IMR-90 (cell line): ENCODE results near the gene CMBL. TPM values are rescaled to one million over a fixed set of nuclear protein-coding genes. Genes with fewer than 3 reads are reported as not detected.
A peak's percentile ranks its signal among the peaks of the same experiment; 100 is the strongest.

Experiments used
- ATAC-seq: fragments of 200-7000 bp; cut with Tn5 transposase; 2 replicates; pipeline ENCODE4 v1.9.1; 2020; ENCODE audit warnings: low read depth, mild to moderate bottlenecking, moderate library complexity
- BruUV-seq: library from RNA; stranded (reverse); fragments of 400-500 nt; replicated peaks from 2 replicates; lab custom pipeline; 2021; lab: Mats Ljungman, UMichigan
- CTCF ChIA-PET: fragments of 300-600 bp; formaldehyde crosslinking; extraction: SDS; loops from one replicate; lab custom pipeline; 2021; ENCODE audit warnings: antibody characterized with exemption; lab: Yijun Ruan, JAX
- POLR2A ChIA-PET: fragments of 300-600 bp; sonication (Branson Sonifier 250); formaldehyde crosslinking; loops from one replicate; lab custom pipeline; 2022; ENCODE audit warnings: antibody characterized with exemption; ENCODE audit not compliant: unreplicated experiment; lab: Charles Lee
- DNase-seq: peaks from one replicate; pipeline ENCODE4 v3.0.0; 2013
- H2AFZ ChIP-seq: replicated peaks from 2 replicates; pipeline ENCODE3; 2013; ENCODE audit warnings: low read length, mild to moderate bottlenecking; ENCODE audit not compliant: poor library complexity
- H2AK5ac ChIP-seq: 2 replicates; pipeline ENCODE4 v1.6.1; 2013; ENCODE audit warnings: low read depth, low read length, inconsistent platforms
- H2AK9ac ChIP-seq: replicated peaks from 2 replicates; pipeline ENCODE3; 2013; ENCODE audit warnings: mild to moderate bottlenecking, low read depth, low read length, moderate library complexity; ENCODE audit not compliant: poor library complexity
- H2BK120ac ChIP-seq: 2 replicates; pipeline ENCODE4 v1.6.1; 2013; ENCODE audit warnings: low read depth, low read length, inconsistent platforms
- H2BK15ac ChIP-seq: 3 replicates; pipeline ENCODE4 v1.6.1; 2013; ENCODE audit warnings: low read depth, low read length, inconsistent platforms
- H2BK20ac ChIP-seq: 2 replicates; pipeline ENCODE4 v1.6.1; 2013; ENCODE audit warnings: low read depth, mild to moderate bottlenecking, inconsistent platforms, low read length, moderate library complexity
- H2BK5ac ChIP-seq: 2 replicates; pipeline ENCODE4 v1.6.1; 2013; ENCODE audit warnings: mild to moderate bottlenecking, low read depth, low read length, inconsistent platforms; ENCODE audit not compliant: poor library complexity, severe bottlenecking
- H3K14ac ChIP-seq: replicated peaks from 2 replicates; pipeline ENCODE4 v1.6.1; 2013; ENCODE audit warnings: low read depth, low read length, inconsistent platforms
- H3K18ac ChIP-seq: 2 replicates; pipeline ENCODE4 v1.6.1; 2013; ENCODE audit warnings: low read depth, low read length, control low read depth
- H3K23ac ChIP-seq: 2 replicates; pipeline ENCODE4 v1.6.1; 2013; ENCODE audit warnings: low read depth, low read length, inconsistent platforms
- H3K27ac ChIP-seq: 2 replicates; pipeline ENCODE4 v1.5.1; 2013; ENCODE audit warnings: mild to moderate bottlenecking, control low read depth, low read length; ENCODE audit not compliant: insufficient read depth
- H3K27me3 ChIP-seq: 2 replicates; pipeline ENCODE4 v1.6.1; 2013; ENCODE audit warnings: low read length; ENCODE audit not compliant: control insufficient read depth, insufficient read depth
- H3K36me3 ChIP-seq: 2 replicates; pipeline ENCODE4 v1.6.1; 2013; ENCODE audit warnings: low read length, mixed read lengths; ENCODE audit not compliant: control insufficient read depth, insufficient read depth
- H3K4ac ChIP-seq: 2 replicates; pipeline ENCODE4 v1.6.1; 2013; ENCODE audit warnings: low read depth, low read length, inconsistent platforms
- H3K4me1 ChIP-seq: 2 replicates; pipeline ENCODE4 v1.6.1; 2013; ENCODE audit warnings: low read length, mixed read lengths; ENCODE audit not compliant: control insufficient read depth, insufficient read depth
- H3K4me2 ChIP-seq: 2 replicates; pipeline ENCODE4 v1.6.1; 2013; ENCODE audit warnings: low read depth, mild to moderate bottlenecking, control low read depth, low read length, moderate library complexity
- H3K4me3 ChIP-seq: 2 replicates; pipeline ENCODE4 v1.5.1; 2013; ENCODE audit warnings: low read depth, mild to moderate bottlenecking, control low read depth, low read length, moderate library complexity; ENCODE audit not compliant: insufficient read depth
- H3K56ac ChIP-seq: 2 replicates; pipeline ENCODE4 v1.6.1; 2013; ENCODE audit warnings: low read length, inconsistent platforms; ENCODE audit not compliant: insufficient read depth; ENCODE audit errors: extremely low read depth
- H3K79me1 ChIP-seq, 2 experiments: 2 replicates each; pipeline ENCODE4 v1.6.1; 2013; ENCODE audit warnings: low read length in 2 of 2, inconsistent platforms in 1 of 2, low read depth in 1 of 2
- H3K9ac ChIP-seq: 2 replicates; pipeline ENCODE4 v1.6.1; 2013; ENCODE audit warnings: low read depth, low read length, control low read depth
- H3K9me1 ChIP-seq: 2 replicates; pipeline ENCODE4 v1.6.1; 2013; ENCODE audit warnings: low read length, inconsistent platforms; ENCODE audit not compliant: insufficient read depth
- H3K9me3 ChIP-seq: 2 replicates; pipeline ENCODE4 v1.6.1; 2013; ENCODE audit warnings: low read length; ENCODE audit not compliant: control insufficient read depth, insufficient read depth
- H4K20me1 ChIP-seq: 2 replicates; pipeline ENCODE4 v1.6.1; 2013; ENCODE audit warnings: low read length, inconsistent platforms; ENCODE audit not compliant: insufficient read depth
- H4K5ac ChIP-seq: 2 replicates; pipeline ENCODE4 v1.6.1; 2013; ENCODE audit warnings: mild to moderate bottlenecking, low read depth, low read length, control low read depth
- H4K8ac ChIP-seq, 2 experiments: 2 replicates each; pipeline ENCODE4 v1.6.1; 2013; ENCODE audit warnings: low read depth in 2 of 2, low read length in 2 of 2, control low read depth in 1 of 2, inconsistent platforms in 1 of 2
- H4K91ac ChIP-seq: 2 replicates; pipeline ENCODE4 v1.6.1; 2013; ENCODE audit warnings: low read depth, low read length, inconsistent platforms; ENCODE audit not compliant: insufficient read depth
- BHLHE40 ChIP-seq: fragments of 150-350 bp; IDR thresholded peaks from 2 replicates; pipeline ENCODE4 v1.6.1; 2016; ENCODE audit warnings: mild to moderate bottlenecking, low read depth, low read length
- RAD21 ChIP-seq: IDR thresholded peaks from 2 replicates; pipeline ENCODE4 v1.6.1; 2012; ENCODE audit warnings: low read length, improper control_type of control experiment
- SMC3 ChIP-seq: fragments of 150-350 bp; IDR thresholded peaks from 2 replicates; pipeline ENCODE4 v1.6.1; 2016; ENCODE audit warnings: low read depth, mild to moderate bottlenecking, antibody characterized with exemption, low read length, moderate library complexity
- WGBS, 2 experiments: methylation state at CpG; one replicate each; pipeline versions ENCODE4 v1.1.5 to v1.1.7; 2013; ENCODE audit warnings: missing lambda C conversion rate in 2 of 2; ENCODE audit not compliant: insufficient read length in 1 of 2; ENCODE audit errors: extremely low coverage in 2 of 2; 5-methylcytosine and 5-hydroxymethylcytosine counted together
- dilution Hi-C: fragments of 300-500 bp; cut with HindIII; formaldehyde crosslinking; loops from one replicate; pipeline ENCODE4 v1.14.3; 2018; ENCODE audit warnings: low sequenced_read_pairs; ENCODE audit not compliant: unreplicated experiment
- in situ Hi-C: fragments of 300-500 bp; cut with MboI; formaldehyde crosslinking; loops from 3 replicates; pipeline ENCODE4 v1.14.3; 2019; ENCODE audit warnings: low sequenced_read_pairs, inconsistent platforms, mixed read lengths
- intact Hi-C: fragments of 100-400 bp; cut with micrococcal nuclease; formaldehyde crosslinking; loops from 2 replicates; pipeline ENCODE4 v1.10.0; 2022
- polyA plus RNA-seq, 3 experiments: library from polyadenylated mRNA; depleted of rRNA; stranded (reverse); fragments of >200 nt; gene quantifications; 2 replicates each; pipeline ENCODE4 v1.2.3, GENCODE V29; 2012; ENCODE audit warnings: low replicate concordance in 1 of 3
- total RNA-seq: library from RNA; depleted of rRNA; stranded (reverse); fragments of >200 nt; gene quantifications from 2 replicates; pipeline ENCODE4 v1.2.3, GENCODE V29; 2012

CMBL gene
- total and polyA plus RNA-seq, 2 of the 4 experiments (the other 2 are of a cell fraction), result 5.0 to 26.3 TPM

GRCh38 chr5:10351199-10351905 lies 43.6 kb upstream of the CMBL start:
- Histone ChIP-seq H2AK5ac (peak overlapping the region; percentile 9; the same call in 1 of the 2 replicates), H3K23ac (no peak overlapping the region), H3K18ac (no peak overlapping the region), H2AFZ (peak overlapping the region; percentile 46), H3K4me2 (no peak overlapping the region; the same call in 1 of the 2 replicates), H2BK15ac (no peak overlapping the region), H4K5ac (no peak overlapping the region), H3K14ac (0 out of 2 replicates have a peak overlapping the region, but pooled peaks have one; percentile 15), H3K4me3 (no peak overlapping the region), H3K56ac (no peak overlapping the region), H2BK20ac (no peak overlapping the region), H3K27ac (no peak overlapping the region), H3K4ac (no peak overlapping the region), H3K36me3 (no peaks in the 10 kb centered on the region), H2BK5ac (no peak overlapping the region), H3K9ac (no peak overlapping the region), H4K8ac (no peak overlapping the region), H3K79me1 (peaks cover 0 to 22% of the 10 kb centered on the region in 2 experiments; a peak in 2 of 4 replicates), H3K4me1 (peaks cover 9% of the 10 kb centered on the region), H4K20me1 (peaks cover 15% of the 10 kb centered on the region), H3K9me3 (no peaks in the 10 kb centered on the region), H3K9me1 (peaks cover 5% of the 10 kb centered on the region), H2AK9ac (peak overlapping the region; percentile 51), H4K91ac (no peak overlapping the region), H2BK120ac (no peak overlapping the region), H3K27me3 (no peaks in the 10 kb centered on the region)
- intact Hi-C loops, result loop anchor here (5.0 kb wide), 1 partner anchor 71 kb away; no protein-coding TSS in a partner anchor
- POLR2A ChIA-PET, result no interaction called here
- DNase-seq, result peak; percentile 91
- peak; percentile 28 for ATAC-seq
- no CpG with 5 or more reads among the region's 6 CpGs for WGBS, 2 experiments
- BruUV-seq, result no TSS peak
- TF ChIP-seq BHLHE40 (peak; percentile 79), RAD21 (peak; percentile 4; the same call in 1 of the 2 replicates), SMC3 (no peak)
- CTCF ChIA-PET, result no interaction called here
- dilution Hi-C loops, result no loop called here
- in situ Hi-C loops, result no loop called here
